Tibial nerve (tissue), 4 donors: ENCODE results near the gene TCAP. TPM values are rescaled to one million over a fixed set of nuclear protein-coding genes. Genes with fewer than 3 reads are reported as not detected.
A peak's percentile ranks its signal among the peaks of the same experiment; 100 is the strongest.

Experiments used
- DNase-seq, 2 donors: peaks; one replicate each; pipeline ENCODE4 v3.0.0-alpha.2; 2019; ENCODE audit warnings: low spot score in 2 of 2
- H3K27ac ChIP-seq, 4 donors: fragments of 200-600 bp; sonication (generic) in 3 of 4; one replicate each; pipeline ENCODE4 v1.5.1; 2017 to 2019; ENCODE audit warnings: mild to moderate bottlenecking in 1 of 4
- H3K27me3 ChIP-seq, 2 donors: fragments of 200-600 bp; sonication (generic) in 1 of 2; one replicate each; pipeline versions ENCODE4 v1.5.1 to v1.6.0; 2017 to 2019
- H3K36me3 ChIP-seq, 3 donors: fragments of 200-600 bp; sonication (generic); one replicate each; pipeline ENCODE4 v1.5.1; 2018 to 2019
- H3K4me1 ChIP-seq, 4 donors: fragments of 200-600 bp; sonication (generic) in 3 of 4; one replicate each; pipeline ENCODE4 v1.5.1; 2017 to 2019
- H3K4me3 ChIP-seq, 4 donors: fragments of 200-600 bp; sonication (generic) in 3 of 4; one replicate each; pipeline ENCODE4 v1.5.1; 2017 to 2019; ENCODE audit warnings: mild to moderate bottlenecking in 1 of 4, moderate library complexity in 1 of 4
- H3K9me3 ChIP-seq, 4 donors: fragments of 200-600 bp; sonication (generic) in 3 of 4; one replicate each; pipeline ENCODE4 v1.5.1; 2017 to 2019
- EP300 ChIP-seq, 2 donors: sonication (generic); formaldehyde crosslinking; IDR thresholded peaks; one replicate each; pipeline ENCODE4 v1.6.1; 2017; ENCODE audit warnings: antibody characterized with exemption in 2 of 2, mild to moderate bottlenecking in 1 of 2
- POLR2A ChIP-seq, 2 donors: fragments of 450-650 bp; IDR thresholded peaks; one replicate each; pipeline ENCODE4 v1.6.1; 2017; ENCODE audit warnings: antibody characterized with exemption in 2 of 2, mild to moderate bottlenecking in 2 of 2, moderate library complexity in 2 of 2
- WGBS, 2 donors: methylation state at CpG; one replicate each; pipeline ENCODE4 v1.1.5; 2018; 5-methylcytosine and 5-hydroxymethylcytosine counted together
- total RNA-seq, 4 donors: library from RNA; depleted of rRNA; stranded (reverse); fragments of >200 nt; gene quantifications; one replicate each; pipeline ENCODE4 v1.1.0, GENCODE V29; 2016
- TF ChIP-seq, protein P1 (sequence below), 5 experiments: fragments of 200-600 bp in 3 of 5; fragments of 450-650 bp in 2 of 5; sonication (generic) in 3 of 5; IDR thresholded peaks; one replicate each; pipeline ENCODE4 v1.5.1; 2016 to 2019; ENCODE audit warnings: antibody characterized with exemption in 5 of 5, mild to moderate bottlenecking in 3 of 5, moderate library complexity in 2 of 5

The TCAP gene
- total RNA-seq, 4 donors from 2014 or later: 0.30 to 5.5 (median 0.61) TPM

DNA sequence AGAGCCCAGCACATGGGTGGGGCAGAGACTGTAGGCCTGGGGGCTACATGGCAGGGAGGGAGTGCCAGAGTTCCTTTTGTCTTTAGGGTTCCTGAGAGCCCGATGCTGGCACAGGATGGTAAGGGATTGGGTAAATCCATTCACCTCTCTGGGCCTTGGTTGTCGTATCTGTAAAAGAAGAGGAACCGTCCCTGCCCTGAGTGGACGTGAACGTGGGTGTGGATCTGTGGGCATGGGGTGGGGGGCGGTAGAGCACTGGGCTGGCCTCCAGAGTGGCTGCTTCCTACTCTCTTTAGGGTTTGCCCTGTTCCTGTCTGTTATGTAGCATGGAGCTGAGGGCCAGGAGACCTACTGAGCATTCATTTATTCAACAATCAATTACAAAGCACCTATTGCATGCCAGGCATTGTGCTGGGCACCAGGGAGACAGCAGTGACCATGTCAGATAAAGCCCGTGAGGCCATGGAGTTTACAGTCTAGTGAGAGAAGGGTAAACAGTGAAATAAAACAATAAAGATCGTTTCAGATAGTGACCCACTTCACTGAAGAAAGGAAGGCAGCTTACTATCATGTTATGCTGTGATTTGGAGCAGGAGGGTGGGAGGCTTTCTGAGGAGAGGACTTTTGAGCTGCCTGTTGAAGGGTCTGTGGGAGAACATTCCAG, 13.1 kb upstream of the TCAP start:
- WGBS, 2 donors: 41 to 46% methylated on average over 8 of the region's 8 CpGs
- peaks cover 0 to 17% (median 0%) of the 10 kb centered on the region in 3 donors for H3K36me3 ChIP-seq
- peak overlapping the region; percentile 80 to 94 (median 88) for H3K27ac ChIP-seq
- H3K4me3 ChIP-seq: no peak overlapping the region
- TF ChIP-seq EP300 (IDR thresholded peaks at IDR 0.05) (no peak), POLR2A (IDR thresholded peaks at IDR 0.05) (no peak)
- TF ChIP-seq, protein P1, sequence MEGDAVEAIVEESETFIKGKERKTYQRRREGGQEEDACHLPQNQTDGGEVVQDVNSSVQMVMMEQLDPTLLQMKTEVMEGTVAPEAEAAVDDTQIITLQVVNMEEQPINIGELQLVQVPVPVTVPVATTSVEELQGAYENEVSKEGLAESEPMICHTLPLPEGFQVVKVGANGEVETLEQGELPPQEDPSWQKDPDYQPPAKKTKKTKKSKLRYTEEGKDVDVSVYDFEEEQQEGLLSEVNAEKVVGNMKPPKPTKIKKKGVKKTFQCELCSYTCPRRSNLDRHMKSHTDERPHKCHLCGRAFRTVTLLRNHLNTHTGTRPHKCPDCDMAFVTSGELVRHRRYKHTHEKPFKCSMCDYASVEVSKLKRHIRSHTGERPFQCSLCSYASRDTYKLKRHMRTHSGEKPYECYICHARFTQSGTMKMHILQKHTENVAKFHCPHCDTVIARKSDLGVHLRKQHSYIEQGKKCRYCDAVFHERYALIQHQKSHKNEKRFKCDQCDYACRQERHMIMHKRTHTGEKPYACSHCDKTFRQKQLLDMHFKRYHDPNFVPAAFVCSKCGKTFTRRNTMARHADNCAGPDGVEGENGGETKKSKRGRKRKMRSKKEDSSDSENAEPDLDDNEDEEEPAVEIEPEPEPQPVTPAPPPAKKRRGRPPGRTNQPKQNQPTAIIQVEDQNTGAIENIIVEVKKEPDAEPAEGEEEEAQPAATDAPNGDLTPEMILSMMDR (IDR thresholded peaks at IDR 0.05): no peak
- no peak for DNase-seq
- H3K9me3 ChIP-seq: no peaks in the 10 kb centered on the region
- H3K27me3 ChIP-seq: no peaks in the 10 kb centered on the region
- peaks cover 0 to 56% (median 22%) of the 10 kb centered on the region in 4 donors for H3K4me1 ChIP-seq

DNA sequence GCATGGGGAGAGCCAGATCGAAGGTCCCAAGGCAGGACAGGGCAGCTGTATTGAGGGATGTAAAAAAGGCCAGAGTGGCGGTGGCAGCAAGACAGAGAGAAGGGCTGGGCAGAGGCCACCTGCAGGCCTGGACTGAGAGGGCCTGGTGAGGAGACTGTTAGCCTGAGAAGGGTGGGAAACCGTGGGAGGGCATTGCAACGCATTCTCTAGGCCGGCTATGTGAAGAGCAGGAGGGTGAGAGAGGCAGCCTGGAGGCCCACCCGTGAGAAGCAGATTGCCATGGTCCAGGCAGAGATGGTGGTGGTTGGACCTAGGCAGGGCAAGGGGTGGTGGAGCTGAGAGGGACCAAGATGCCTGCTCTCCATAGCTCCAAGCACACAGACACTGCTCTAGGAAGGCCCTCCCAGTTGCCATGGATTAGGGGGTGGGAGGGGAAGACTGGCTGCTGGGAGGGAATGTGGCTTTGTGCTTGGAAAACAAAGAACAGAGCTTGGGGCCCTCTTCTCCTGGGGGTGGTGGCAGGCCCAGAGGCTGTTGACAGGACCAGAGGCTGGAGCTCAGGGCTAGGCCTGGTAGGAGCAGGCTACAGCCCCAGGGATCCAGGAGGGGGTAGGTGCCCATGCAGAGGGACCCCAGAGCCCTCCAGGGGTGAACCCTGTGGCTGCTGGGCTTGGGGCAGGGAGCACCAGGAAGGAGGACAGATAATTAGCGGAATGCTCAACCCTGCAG, 12.4 kb upstream of the TCAP start:
- TF ChIP-seq POLR2A (IDR thresholded peaks at IDR 0.05) (peak in 1 of 2 donors; percentile 62), EP300 (IDR thresholded peaks at IDR 0.05) (peak in 1 of 2 donors; percentile 79)
- TF ChIP-seq, protein P1 (IDR thresholded peaks at IDR 0.05): no peak
- DNase-seq: no peak
- no peaks in the 10 kb centered on the region for H3K9me3 ChIP-seq
- H3K27ac ChIP-seq: peak overlapping the region; percentile 80 to 94 (median 88)
- WGBS, 2 donors: 45% methylated on average over 7 of the region's 7 CpGs
- peak overlapping the region in 3 of 4 donors; percentile 5 to 40 (median 11) for H3K4me3 ChIP-seq
- H3K27me3 ChIP-seq: no peaks in the 10 kb centered on the region
- peaks cover 0 to 52% (median 22%) of the 10 kb centered on the region in 4 donors for H3K4me1 ChIP-seq
- H3K36me3 ChIP-seq: peaks cover 0 to 24% (median 3%) of the 10 kb centered on the region in 3 donors

DNA sequence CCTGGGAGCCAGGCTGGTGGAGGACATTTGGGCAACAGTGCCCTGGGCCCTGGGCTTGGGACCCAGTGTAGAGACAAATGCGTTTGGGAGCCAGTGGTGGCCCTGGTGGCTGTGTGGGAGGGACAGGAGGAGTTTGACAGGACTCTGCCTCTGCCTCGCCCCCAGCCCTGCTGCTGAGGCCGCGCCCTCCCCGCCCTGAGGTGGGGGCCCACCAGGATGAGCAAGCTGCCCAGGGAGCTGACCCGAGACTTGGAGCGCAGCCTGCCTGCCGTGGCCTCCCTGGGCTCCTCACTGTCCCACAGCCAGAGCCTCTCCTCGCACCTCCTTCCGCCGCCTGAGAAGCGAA, 11.9 kb upstream of the TCAP start:
- WGBS, 2 donors: 54 to 77% methylated on average over 12 of the region's 12 CpGs
- peaks cover 0 to 29% (median 7%) of the 10 kb centered on the region in 3 donors for H3K36me3 ChIP-seq
- H3K4me3 ChIP-seq: peak overlapping the region; percentile 5 to 40 (median 18)
- no peaks in the 10 kb centered on the region for H3K27me3 ChIP-seq
- H3K27ac ChIP-seq: peak overlapping the region; percentile 80 to 94 (median 88)
- H3K9me3 ChIP-seq: no peaks in the 10 kb centered on the region
- TF ChIP-seq, protein P1 (IDR thresholded peaks at IDR 0.05): no peak
- TF ChIP-seq POLR2A (IDR thresholded peaks at IDR 0.05): no peak
- no peak for TF ChIP-seq EP300 (IDR thresholded peaks at IDR 0.05)
- no peak for DNase-seq
- peaks cover 0 to 53% (median 22%) of the 10 kb centered on the region in 4 donors for H3K4me1 ChIP-seq

DNA sequence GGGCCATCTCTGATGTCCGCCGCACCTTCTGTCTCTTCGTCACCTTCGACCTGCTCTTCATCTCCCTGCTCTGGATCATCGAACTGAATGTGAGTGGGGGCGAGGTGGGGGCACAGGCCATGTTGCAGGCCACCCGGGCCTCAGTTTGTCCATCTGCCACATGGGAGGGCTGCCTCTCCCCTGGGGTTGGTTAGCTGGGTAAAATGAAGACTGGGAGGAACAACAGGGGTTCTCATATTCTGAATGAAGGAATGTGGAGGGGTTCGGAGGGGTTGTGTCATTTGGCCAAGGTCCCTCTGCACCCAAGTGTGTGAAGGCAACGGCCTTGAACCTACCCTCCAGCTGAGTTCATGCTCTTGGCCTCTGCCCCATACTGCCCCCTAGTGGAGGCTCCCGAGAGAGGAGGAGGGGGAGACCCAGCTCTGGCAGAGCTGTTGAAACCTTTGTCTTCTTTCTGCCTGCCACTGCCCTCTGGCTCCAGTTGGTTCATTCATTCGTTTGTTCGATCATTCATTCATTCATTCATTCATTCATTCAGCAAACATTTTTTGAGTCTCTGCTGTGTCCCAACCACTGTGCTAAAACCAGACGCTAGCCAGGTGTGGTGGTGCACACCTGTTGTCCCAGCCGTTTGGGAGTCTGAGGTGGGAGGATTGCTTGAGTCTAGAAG, 11.4 kb upstream of the TCAP start:
- Histone ChIP-seq H3K9me3 (no peaks in the 10 kb centered on the region), H3K27me3 (no peaks in the 10 kb centered on the region), H3K4me1 (peaks cover 0 to 57% (median 24%) of the 10 kb centered on the region in 4 donors), H3K36me3 (peaks cover 0 to 34% (median 10%) of the 10 kb centered on the region in 3 donors), H3K27ac (peak overlapping the region; percentile 80 to 94 (median 88)), H3K4me3 (peak overlapping the region; percentile 5 to 40 (median 18))
- DNase-seq: peak; percentile 59 to 60
- TF ChIP-seq EP300 (IDR thresholded peaks at IDR 0.05) (no peak), POLR2A (IDR thresholded peaks at IDR 0.05) (no peak)
- TF ChIP-seq, protein P1 (IDR thresholded peaks at IDR 0.05): peak; percentile 72 to 88 (median 73)
- WGBS, 2 donors: 53 to 54% methylated on average over 14 of the region's 14 CpGs
